ENCODE results near the gene HMCN2.

Gene HMCN2

DNA sequence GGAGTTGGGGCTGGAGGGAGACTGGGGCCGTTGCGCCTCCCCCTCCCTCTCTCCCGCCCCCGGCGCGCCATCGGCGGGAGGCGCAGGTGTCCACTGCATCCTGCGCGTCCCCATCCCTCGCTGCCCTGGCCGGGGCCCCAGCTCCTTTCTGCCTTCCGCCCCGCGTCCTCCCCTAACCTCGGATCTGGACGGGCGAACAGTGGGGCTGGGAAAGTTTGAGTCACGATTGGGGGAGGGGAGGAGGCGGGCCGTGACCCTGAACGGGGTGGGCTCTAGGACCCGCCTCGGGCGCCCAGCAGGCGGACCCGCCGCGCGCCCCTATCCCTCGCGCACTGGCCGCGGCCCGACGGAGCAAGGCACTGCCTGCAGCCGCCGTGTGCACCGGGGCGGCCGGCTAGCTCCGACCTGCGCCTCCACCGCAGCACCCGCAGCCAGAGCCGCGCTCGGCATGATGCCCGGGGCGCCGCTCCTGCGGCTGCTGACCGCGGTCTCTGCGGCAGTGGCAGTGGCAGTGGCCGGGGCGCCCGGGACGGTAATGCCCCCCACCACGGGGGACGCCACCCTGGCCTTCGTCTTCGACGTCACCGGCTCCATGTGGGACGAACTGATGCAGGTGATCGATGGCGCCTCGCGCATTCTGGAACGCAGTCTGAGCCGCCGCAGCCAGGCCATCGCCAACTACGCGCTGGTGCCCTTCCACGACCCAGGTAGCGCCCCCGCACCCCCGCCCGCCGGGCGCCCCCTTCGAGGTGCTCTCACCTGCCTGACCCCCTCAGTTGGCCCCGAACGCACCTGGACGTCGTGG lies at the start of gene HMCN2:
Gene HMCN2 (plus strand): TSS at position 330 of the 805 bp plus-strand sequence. CDS start 119 bp downstream, at position 449.
- TF ChIP-seq POLR2A (IDR thresholded peaks at IDR 0.05; ENCODE audit: low read depth, low read length) = no peak
- no peak for FAIRE-seq
- no peak for DNase-seq (ENCODE audit: insufficient read length, low spot score)

DNA sequence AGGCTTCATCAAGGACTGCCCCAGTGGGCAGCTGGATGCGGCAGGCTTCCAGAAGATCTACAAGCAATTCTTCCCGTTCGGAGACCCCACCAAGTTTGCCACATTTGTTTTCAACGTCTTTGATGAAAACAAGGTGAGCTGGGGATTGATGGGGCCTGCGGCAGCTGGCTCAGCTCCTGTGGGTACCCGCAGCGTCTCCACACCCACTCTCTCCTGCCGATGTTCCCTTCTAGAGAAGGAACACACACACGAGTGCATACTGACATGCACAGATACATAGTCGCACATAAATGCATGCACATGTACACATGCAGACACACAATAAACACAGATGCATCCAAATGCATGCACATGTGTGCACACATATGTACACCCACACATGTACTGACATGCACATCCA lies 47.7 kb upstream of the HMCN2 start:
- no peak for DNase-seq (ENCODE audit: insufficient read length, low spot score)
- no peak for FAIRE-seq
- TF ChIP-seq POLR2A (IDR thresholded peaks at IDR 0.05; ENCODE audit: low read depth, low read length) = no peak

DNA sequence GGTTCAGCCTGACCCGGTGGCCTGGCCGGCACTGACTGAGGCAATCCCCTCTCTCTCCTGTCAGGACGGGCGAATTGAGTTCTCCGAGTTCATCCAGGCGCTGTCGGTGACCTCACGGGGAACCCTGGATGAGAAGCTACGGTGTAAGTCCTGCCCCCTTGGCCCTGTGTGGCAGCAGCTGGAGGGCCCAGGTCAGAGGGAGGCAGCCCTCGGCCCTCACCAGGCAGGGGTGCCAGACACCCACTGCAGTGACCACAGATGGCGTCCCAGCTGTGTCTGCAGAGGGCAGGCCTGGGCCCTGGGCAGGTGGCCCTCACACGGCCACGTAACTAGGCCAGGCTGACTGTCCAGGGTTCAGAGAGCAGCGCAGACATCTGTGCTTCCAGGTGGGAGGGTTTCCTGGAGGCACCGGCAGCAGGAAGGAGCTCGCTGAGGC lies 45.9 kb upstream of the HMCN2 start:
- no peak for FAIRE-seq
- DNase-seq (ENCODE audit: insufficient read length, low spot score) = no peak
- TF ChIP-seq POLR2A (IDR thresholded peaks at IDR 0.05; ENCODE audit: low read depth, low read length) = no peak

DNA sequence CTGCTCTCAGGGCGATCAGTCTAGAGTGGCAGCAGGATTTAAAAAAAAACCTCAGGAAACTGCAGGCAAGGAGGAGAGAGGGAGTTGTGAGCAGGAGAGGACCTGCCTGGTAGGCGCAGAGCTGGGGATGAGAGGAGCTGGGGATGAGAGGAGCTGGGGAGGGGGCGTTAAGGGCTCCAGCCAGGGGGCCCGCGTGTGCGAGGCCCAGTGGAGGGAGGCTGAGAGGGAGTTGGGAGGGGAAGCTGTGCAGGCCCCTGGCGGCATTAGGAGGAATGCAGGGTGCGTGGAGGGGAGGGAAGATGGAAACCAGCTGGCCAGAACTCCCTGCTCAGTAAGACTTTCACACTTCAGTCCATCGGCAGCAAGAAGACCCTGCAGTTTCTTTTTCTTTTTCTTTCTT lies 45.2 kb upstream of the HMCN2 start:
- no peak for DNase-seq (ENCODE audit: insufficient read length, low spot score)
- TF ChIP-seq POLR2A (IDR thresholded peaks at IDR 0.05; ENCODE audit: low read depth, low read length) = no peak
- FAIRE-seq = no peak

- no peak for TF ChIP-seq POLR2A (IDR thresholded peaks at IDR 0.05; ENCODE audit: low read depth, low read length)
- FAIRE-seq (no peak), DNase-seq (ENCODE audit: insufficient read length, low spot score) (no peak)
These were observed 42.7 kb upstream of the HMCN2 start for GRCh38 chr9:130222833-130223232.

GRCh38 chr9:130225071-130225470 lies 40.5 kb upstream of the HMCN2 start:
- TF ChIP-seq POLR2A (IDR thresholded peaks at IDR 0.05; ENCODE audit: low read depth, low read length) = no peak
- DNase-seq (ENCODE audit: insufficient read length, low spot score) (no peak), FAIRE-seq (no peak)

- DNase-seq (ENCODE audit: insufficient read length, low spot score) (no peak), FAIRE-seq (no peak)
- TF ChIP-seq POLR2A (IDR thresholded peaks at IDR 0.05; ENCODE audit: low read depth, low read length) = no peak
These were observed 40.0 kb upstream of the HMCN2 start for GRCh38 chr9:130225586-130225985.

- FAIRE-seq (no peak), DNase-seq (ENCODE audit: insufficient read length, low spot score) (no peak)
- TF ChIP-seq POLR2A (IDR thresholded peaks at IDR 0.05; ENCODE audit: low read depth, low read length) = no peak
These were observed 39.4 kb upstream of the HMCN2 start for GRCh38 chr9:130226112-130226511.

DNA sequence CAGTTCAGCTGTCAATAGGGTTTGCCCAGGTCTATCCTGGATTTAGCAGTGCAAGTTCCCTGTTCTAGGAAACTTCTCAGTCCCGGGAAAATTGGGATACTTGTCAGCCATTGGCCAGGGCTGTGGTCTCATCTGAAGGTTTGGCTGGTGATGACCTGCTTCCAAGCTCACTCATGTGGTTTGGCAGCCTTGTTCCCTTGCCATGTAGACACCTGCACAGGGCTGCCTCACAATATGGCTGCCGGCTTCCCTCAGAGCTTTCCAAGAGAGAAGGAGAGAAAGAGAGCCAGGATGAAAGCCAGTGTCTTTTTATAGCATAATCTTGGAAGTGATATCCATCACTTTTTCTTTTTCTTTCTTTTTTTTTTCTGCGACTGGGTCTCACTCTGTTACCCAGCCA lies 37.7 kb upstream of the HMCN2 start:
- DNase-seq (ENCODE audit: insufficient read length, low spot score) (no peak), FAIRE-seq (no peak)
- no peak for TF ChIP-seq POLR2A (IDR thresholded peaks at IDR 0.05; ENCODE audit: low read depth, low read length)

- DNase-seq (ENCODE audit: insufficient read length, low spot score) (no peak), FAIRE-seq (no peak)
- no peak for TF ChIP-seq POLR2A (IDR thresholded peaks at IDR 0.05; ENCODE audit: low read depth, low read length)
These were observed 35.8 kb upstream of the HMCN2 start for GRCh38 chr9:130229759-130230158.

GRCh38 chr9:130230631-130231030 lies 34.9 kb upstream of the HMCN2 start:
- DNase-seq (ENCODE audit: insufficient read length, low spot score) = no peak
- no peak for TF ChIP-seq POLR2A (IDR thresholded peaks at IDR 0.05; ENCODE audit: low read depth, low read length)
- FAIRE-seq = no peak

DNA sequence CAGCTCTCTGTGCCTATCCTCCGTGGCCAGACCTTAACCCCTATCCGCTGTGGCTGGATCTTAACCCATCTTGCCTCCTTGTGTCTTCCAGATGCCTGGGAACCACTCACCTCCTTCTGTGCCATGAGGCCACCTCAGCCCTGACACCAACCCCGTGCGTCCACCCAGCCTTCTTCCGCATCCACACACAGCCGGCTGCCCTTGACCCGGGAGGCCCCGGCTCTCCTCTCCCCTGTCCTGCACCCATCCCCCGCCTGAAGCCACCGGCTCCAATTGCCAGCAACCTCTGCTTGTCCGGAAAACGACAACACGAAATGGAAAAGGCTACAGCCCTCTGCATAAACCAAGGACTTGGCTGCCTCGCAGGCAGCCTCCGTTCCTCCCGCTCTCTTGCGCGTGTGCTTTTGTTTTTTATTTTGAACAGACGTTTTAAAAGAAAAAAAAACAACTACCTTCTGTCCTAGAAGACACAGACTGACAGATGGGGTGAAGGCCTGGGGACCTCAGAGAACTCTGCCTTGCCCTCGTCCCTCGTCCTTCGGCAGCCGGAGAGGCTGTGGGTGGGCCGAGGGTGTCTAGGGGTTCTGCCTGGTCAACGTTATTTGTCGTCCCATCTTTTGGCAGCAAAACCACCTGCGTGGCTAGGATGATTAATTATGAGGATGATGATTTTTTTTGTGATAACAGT lies 32.5 kb upstream of the HMCN2 start:
- FAIRE-seq (no peak), DNase-seq (ENCODE audit: insufficient read length, low spot score) (no peak)
- TF ChIP-seq POLR2A (IDR thresholded peaks at IDR 0.05; ENCODE audit: low read depth, low read length) = no peak

DNA sequence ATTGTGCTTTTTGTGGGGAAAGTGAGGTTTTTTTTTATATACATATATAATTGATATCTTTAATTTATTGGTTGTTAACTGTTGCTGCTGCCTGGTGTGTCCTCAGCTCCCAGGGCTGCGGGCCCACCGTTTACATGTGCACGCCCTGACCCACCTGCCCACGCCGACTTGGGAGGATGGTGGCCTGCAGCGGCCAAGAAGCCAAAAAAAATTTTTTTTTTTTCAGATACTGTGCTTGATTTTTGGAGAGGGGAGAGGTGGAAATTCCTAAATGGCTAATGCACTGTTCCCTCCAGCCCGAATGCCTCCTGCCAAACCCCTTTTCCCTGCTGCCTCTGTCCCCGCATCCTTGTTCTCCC lies 32.0 kb upstream of the HMCN2 start:
- DNase-seq (ENCODE audit: insufficient read length, low spot score) (no peak), FAIRE-seq (no peak)
- TF ChIP-seq POLR2A (IDR thresholded peaks at IDR 0.05; ENCODE audit: low read depth, low read length) = no peak

DNA sequence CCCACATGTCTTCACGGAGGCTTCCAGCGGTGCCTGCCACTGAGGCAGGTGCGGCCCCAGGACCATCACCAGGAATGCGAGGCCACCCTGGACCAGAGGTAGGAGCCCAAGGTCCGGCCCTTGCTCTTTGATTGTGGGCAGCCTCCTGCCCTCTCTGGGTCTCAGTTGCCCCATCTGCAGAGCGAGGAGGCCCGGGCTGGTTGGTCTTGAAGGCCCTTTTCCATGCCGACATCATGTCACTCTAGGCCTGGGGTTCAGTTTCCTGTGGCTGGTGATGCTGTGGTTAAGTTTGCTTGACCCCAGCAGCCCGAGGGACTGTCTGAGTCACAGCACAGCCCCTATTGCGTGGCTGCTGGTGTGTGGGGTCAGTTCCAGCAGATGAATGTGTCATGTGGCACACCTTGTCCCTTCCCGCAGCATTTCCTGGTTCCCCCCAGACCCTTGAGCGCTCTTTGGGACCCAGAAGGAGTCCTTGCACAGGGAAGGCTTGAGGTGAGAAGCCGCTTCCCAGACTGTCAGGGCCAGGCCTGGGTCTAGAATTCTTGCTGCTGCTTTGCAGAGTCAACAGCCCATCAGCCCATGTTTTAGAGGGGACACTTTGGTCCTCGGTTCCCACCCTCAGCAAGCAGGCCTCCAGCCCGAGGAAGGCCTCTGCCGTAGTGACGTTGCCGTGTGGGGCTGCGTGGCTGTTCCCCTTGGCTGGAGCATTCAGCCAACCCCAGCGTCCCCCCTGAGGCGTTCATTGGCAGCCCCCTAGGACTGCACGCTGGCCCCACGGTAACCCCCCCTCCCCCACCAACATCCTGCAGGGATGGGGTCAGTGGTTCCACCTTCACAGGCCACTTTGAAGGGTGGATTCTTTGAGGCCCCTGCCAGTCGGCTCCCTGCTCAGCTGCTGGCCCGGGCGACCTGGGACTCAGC lies 31.0 kb upstream of the HMCN2 start:
- DNase-seq (ENCODE audit: insufficient read length, low spot score) (peak; percentile 5), FAIRE-seq (no peak)
- no peak for TF ChIP-seq POLR2A (IDR thresholded peaks at IDR 0.05; ENCODE audit: low read depth, low read length)

All from H54 (cell line).